MM.1S (cell line): ENCODE results near the gene CATSPERB.

Source experiments
- CTCF ChIP-seq: fragments of 300-600 bp; sonication (generic); IDR thresholded peaks from 2 replicates; pipeline ENCODE4 v1.5.1; 2016; ENCODE audit warnings: antibody characterized with exemption, low read length, mixed read lengths
- EZH2 ChIP-seq: fragments of 300-600 bp; sonication (generic); optimal IDR thresholded peaks from 2 replicates; pipeline ENCODE3; 2017; ENCODE audit warnings: low read depth, mild to moderate bottlenecking, antibody characterized with exemption, low read length, mixed read lengths

- TF ChIP-seq CTCF (no peak), EZH2 (no peak)
Measured at GRCh38 chr14:91752961-91753360, 21.1 kb upstream of the CATSPERB start.
